Erythroblast (primary cell): Measurements from ENCODE around the gene MTM1.

Source experiments
- GATA1 ChIP-seq: IDR thresholded peaks from 2 replicates; pipeline ENCODE4 v1.6.1; 2011; ENCODE audit warnings: low read depth, mild to moderate bottlenecking, control low read depth, low read length, moderate library complexity
- POLR2A ChIP-seq: IDR thresholded peaks from 2 replicates; pipeline ENCODE4 v1.6.1; 2011; ENCODE audit warnings: mild to moderate bottlenecking, low read length

DNA sequence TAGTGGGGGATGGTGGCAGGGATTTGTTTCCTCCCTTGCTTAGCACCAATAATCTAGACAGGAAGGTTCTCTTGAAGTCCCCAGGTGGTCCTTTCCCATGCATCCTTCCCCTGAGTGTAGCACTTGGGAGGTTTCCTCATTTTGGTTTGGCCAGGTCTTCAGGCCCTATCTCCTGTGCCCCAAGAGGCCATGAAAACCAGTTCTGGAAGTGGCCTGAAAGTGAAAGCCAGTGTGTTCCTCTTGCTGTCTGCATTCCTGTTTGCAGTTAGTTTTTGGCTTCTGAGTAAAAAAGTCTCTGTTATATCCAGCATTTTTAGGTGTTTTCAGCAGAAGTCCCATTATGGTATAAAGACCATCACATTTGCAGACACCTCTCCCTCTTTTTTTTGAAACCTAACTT lies 59.5 kb downstream of the MTM1 start:
- no peak for TF ChIP-seq POLR2A
- TF ChIP-seq GATA1 = no peak
